Liver (tissue), 9 donors: ENCODE measurements around the gene RNF144A. TPM values are rescaled to one million over a fixed set of nuclear protein-coding genes. Genes with fewer than 3 reads are reported as not detected.

ENCODE experiments used
- DNase-seq: peaks from one replicate; pipeline ENCODE4 v3.0.0-alpha.2; 2017; ENCODE audit warnings: low spot score
- H3K27ac ChIP-seq, 2 donors: one replicate each; pipeline ENCODE4 v1.7.0; 2013; ENCODE audit warnings: inconsistent platforms in 2 of 2, low read length in 2 of 2, control low read depth in 1 of 2, low read depth in 1 of 2, mild to moderate bottlenecking in 1 of 2
- H3K27me3 ChIP-seq, 4 donors: one replicate each; pipeline versions ENCODE4 v1.6.1 to v1.7.0; 2013; ENCODE audit warnings: low read length in 3 of 4, inconsistent platforms in 1 of 4, mild to moderate bottlenecking in 1 of 4, moderate library complexity in 1 of 4; ENCODE audit not compliant: control insufficient read depth in 4 of 4, insufficient read depth in 4 of 4
- H3K36me3 ChIP-seq, 4 donors: one replicate each; pipeline versions ENCODE4 v1.6.1 to v1.7.0; 2013; ENCODE audit warnings: low read length in 3 of 4, mild to moderate bottlenecking in 3 of 4, low read depth in 1 of 4, moderate library complexity in 1 of 4; ENCODE audit not compliant: control insufficient read depth in 4 of 4, insufficient read depth in 3 of 4
- H3K4me1 ChIP-seq, 4 donors: one replicate each; pipeline versions ENCODE4 v1.6.1 to v1.7.0; 2013; ENCODE audit warnings: low read length in 3 of 4, mild to moderate bottlenecking in 3 of 4, moderate library complexity in 1 of 4; ENCODE audit not compliant: control insufficient read depth in 4 of 4, insufficient read depth in 4 of 4
- H3K4me3 ChIP-seq, 3 donors: one replicate each; pipeline versions ENCODE4 v1.6.1 to v1.7.0; 2013; ENCODE audit warnings: low read length in 3 of 3, control low read depth in 1 of 3, low read depth in 1 of 3, mild to moderate bottlenecking in 1 of 3
- H3K9ac ChIP-seq, 2 donors: one replicate each; pipeline ENCODE4 v1.7.0; 2013; ENCODE audit warnings: low read length in 2 of 2, mild to moderate bottlenecking in 2 of 2, moderate library complexity in 2 of 2, control low read depth in 1 of 2, low read depth in 1 of 2
- H3K9me3 ChIP-seq, 4 donors: one replicate each; pipeline versions ENCODE4 v1.6.1 to v1.7.0; 2013; ENCODE audit warnings: low read length in 3 of 4; ENCODE audit not compliant: control insufficient read depth in 4 of 4
- EGR1 ChIP-seq, 2 donors: IDR thresholded peaks; 2 replicates each; pipeline ENCODE4 v1.6.1; 2016 to 2018; ENCODE audit warnings: antibody characterized with exemption in 2 of 2, low read depth in 2 of 2
- FOXA1 ChIP-seq: IDR thresholded peaks from 2 replicates; pipeline ENCODE4 v1.6.1; 2016; ENCODE audit warnings: antibody characterized with exemption
- FOXA2 ChIP-seq: IDR thresholded peaks from 2 replicates; pipeline ENCODE4 v1.6.1; 2016; ENCODE audit warnings: antibody characterized with exemption
- NR2F2 ChIP-seq: IDR thresholded peaks from 2 replicates; pipeline ENCODE4 v1.6.1; 2016; ENCODE audit warnings: antibody characterized with exemption
- SP1 ChIP-seq: IDR thresholded peaks from 2 replicates; pipeline ENCODE4 v1.6.1; 2018; ENCODE audit warnings: antibody characterized with exemption, mild to moderate bottlenecking
- TAF1 ChIP-seq: conservative IDR thresholded peaks from 2 replicates; pipeline ENCODE4 v1.6.1; 2016; ENCODE audit warnings: antibody characterized with exemption, mild to moderate bottlenecking
- WGBS: extraction: QIAGEN DNeasy Blood & Tissue Kit; methylation state at CpG from one replicate; pipeline ENCODE4 v1.1.7; 2013; 5-methylcytosine and 5-hydroxymethylcytosine counted together
- polyA plus RNA-seq, 2 donors: library from polyadenylated mRNA; stranded (reverse) in 1 of 2; unstranded in 1 of 2; fragments of 200-250 nt in 1 of 2; fragments of >200 nt in 1 of 2; fragmentation: Nextera tagmentation in 1 of 2; extraction: Ambion mirVana in 1 of 2; gene quantifications; one replicate each; pipeline versions ENCODE4 v1.2.1 to v1.2.3, GENCODE V29; 2013 to 2015
- total RNA-seq, 2 donors: library from RNA; depleted of rRNA; stranded (reverse); fragments of >200 nt; gene quantifications; one replicate each; pipeline ENCODE4 v1.2.3, GENCODE V29; 2014
- TF ChIP-seq, protein P1 (sequence below): IDR thresholded peaks from 2 replicates; pipeline ENCODE4 v1.6.1; 2016; ENCODE audit warnings: antibody characterized with exemption
- TF ChIP-seq, protein P2 (sequence below): IDR thresholded peaks from 2 replicates; pipeline ENCODE4 v1.6.1; 2016; ENCODE audit warnings: antibody characterized with exemption, mild to moderate bottlenecking
- TF ChIP-seq, protein P3 (sequence below): fragments of 150-350 bp; IDR thresholded peaks from 2 replicates; pipeline ENCODE4 v1.5.1; 2017; ENCODE audit warnings: improper control_type of control experiment, low read depth, low read length; ENCODE audit not compliant: missing input control
- donor health status: healthy.
- donor health status: healthy.
- donor health status: healthy.
- donor health status: healthy.
- donor health status: healthy.

RNF144A gene
- total and polyA plus RNA-seq, 4 donors, result 1.0 to 10.4 (median 2.3) TPM

DNA sequence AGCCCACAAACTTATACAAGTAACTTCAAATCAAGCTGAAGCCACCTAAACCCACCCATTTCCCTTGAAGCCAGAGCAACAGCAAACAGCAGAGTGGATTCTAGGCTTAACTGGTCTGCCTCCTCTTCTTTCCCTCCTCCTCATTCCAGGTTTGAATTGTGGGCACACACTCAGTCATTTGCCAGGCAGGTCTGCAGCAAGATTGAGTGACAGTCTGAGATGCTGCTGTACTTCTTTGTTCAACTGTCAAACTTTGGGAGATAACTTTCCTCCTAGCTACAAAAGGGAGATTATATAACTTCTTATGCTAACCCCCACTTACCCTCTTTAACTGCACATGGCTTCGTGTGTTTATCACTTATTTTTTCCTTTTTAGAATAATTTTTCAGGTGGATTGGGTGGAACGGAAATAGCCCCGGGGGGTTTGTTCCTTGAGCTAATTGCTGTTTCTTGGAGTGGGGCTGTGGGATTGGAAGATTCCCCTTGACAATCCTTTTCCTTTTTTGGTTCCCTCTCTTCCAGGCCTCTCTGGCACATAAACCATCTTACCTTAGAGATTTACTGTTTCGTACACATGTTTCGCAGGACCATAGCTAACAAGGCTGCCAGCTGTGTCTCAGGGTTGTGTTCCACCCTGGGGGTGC is 55.0 kb downstream of the RNF144A start:
- DNase-seq, result no peak
- H3K27ac ChIP-seq, result no peak overlapping the region
- 93% methylated on average over 5 of the region's 5 CpGs for WGBS
- no peak overlapping the region for H3K9ac ChIP-seq
- no peaks in the 10 kb centered on the region for H3K4me1 ChIP-seq
- H3K27me3 ChIP-seq, result no peaks in the 10 kb centered on the region
- no peaks in the 10 kb centered on the region for H3K9me3 ChIP-seq
- TF ChIP-seq TAF1, result no peak
- TF ChIP-seq, protein P1, sequence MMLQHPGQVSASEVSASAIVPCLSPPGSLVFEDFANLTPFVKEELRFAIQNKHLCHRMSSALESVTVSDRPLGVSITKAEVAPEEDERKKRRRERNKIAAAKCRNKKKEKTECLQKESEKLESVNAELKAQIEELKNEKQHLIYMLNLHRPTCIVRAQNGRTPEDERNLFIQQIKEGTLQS, result no peak
- no peak for TF ChIP-seq EGR1 (IDR thresholded peaks at IDR 0.05; ENCODE audit: low read depth in 2 of 2)
- TF ChIP-seq, protein P2, sequence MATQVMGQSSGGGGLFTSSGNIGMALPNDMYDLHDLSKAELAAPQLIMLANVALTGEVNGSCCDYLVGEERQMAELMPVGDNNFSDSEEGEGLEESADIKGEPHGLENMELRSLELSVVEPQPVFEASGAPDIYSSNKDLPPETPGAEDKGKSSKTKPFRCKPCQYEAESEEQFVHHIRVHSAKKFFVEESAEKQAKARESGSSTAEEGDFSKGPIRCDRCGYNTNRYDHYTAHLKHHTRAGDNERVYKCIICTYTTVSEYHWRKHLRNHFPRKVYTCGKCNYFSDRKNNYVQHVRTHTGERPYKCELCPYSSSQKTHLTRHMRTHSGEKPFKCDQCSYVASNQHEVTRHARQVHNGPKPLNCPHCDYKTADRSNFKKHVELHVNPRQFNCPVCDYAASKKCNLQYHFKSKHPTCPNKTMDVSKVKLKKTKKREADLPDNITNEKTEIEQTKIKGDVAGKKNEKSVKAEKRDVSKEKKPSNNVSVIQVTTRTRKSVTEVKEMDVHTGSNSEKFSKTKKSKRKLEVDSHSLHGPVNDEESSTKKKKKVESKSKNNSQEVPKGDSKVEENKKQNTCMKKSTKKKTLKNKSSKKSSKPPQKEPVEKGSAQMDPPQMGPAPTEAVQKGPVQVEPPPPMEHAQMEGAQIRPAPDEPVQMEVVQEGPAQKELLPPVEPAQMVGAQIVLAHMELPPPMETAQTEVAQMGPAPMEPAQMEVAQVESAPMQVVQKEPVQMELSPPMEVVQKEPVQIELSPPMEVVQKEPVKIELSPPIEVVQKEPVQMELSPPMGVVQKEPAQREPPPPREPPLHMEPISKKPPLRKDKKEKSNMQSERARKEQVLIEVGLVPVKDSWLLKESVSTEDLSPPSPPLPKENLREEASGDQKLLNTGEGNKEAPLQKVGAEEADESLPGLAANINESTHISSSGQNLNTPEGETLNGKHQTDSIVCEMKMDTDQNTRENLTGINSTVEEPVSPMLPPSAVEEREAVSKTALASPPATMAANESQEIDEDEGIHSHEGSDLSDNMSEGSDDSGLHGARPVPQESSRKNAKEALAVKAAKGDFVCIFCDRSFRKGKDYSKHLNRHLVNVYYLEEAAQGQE, result no peak
- TF ChIP-seq, protein P3, sequence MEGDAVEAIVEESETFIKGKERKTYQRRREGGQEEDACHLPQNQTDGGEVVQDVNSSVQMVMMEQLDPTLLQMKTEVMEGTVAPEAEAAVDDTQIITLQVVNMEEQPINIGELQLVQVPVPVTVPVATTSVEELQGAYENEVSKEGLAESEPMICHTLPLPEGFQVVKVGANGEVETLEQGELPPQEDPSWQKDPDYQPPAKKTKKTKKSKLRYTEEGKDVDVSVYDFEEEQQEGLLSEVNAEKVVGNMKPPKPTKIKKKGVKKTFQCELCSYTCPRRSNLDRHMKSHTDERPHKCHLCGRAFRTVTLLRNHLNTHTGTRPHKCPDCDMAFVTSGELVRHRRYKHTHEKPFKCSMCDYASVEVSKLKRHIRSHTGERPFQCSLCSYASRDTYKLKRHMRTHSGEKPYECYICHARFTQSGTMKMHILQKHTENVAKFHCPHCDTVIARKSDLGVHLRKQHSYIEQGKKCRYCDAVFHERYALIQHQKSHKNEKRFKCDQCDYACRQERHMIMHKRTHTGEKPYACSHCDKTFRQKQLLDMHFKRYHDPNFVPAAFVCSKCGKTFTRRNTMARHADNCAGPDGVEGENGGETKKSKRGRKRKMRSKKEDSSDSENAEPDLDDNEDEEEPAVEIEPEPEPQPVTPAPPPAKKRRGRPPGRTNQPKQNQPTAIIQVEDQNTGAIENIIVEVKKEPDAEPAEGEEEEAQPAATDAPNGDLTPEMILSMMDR, result no peak
- no peak for TF ChIP-seq SP1
- no peaks in the 10 kb centered on the region for H3K36me3 ChIP-seq
- no peak overlapping the region for H3K4me3 ChIP-seq

DNA sequence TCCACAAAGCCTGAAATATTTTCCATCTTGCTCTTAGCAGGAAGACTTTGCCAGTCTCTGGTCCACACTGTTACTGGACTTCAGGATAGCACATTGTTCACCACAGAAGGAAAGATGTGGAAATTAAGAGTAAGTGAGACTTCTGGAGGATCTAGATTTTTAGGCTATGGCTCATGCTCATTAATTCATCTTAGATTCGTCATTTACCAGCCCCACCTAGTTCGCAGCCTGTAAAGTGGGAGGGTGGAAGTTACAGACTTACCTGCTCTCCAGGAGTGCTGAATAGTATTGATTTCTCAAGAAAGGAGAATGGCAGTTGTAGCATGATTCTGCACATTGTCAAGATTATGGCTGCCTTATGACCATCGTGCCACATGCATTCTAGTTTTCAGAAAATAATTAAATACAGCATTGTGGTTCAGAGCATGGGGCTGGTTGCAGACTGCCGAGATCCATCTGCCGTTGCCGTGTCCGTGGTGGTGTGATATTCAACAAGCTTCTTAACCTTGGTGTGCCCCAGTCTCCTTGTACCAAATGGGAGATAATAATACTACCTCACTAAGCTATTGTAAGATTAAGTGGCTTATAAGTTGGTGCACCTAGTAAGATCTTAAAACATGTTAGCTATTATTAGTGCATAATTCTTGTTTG is 56.8 kb downstream of the RNF144A start:
- Histone ChIP-seq H3K27ac (no peak overlapping the region), H3K4me3 (no peak overlapping the region), H3K9me3 (no peaks in the 10 kb centered on the region), H3K9ac (no peak overlapping the region), H3K4me1 (no peaks in the 10 kb centered on the region), H3K36me3 (no peaks in the 10 kb centered on the region), H3K27me3 (no peaks in the 10 kb centered on the region)
- no peak for DNase-seq
- WGBS, result 81% methylated on average over 7 of the region's 7 CpGs
- TF ChIP-seq SP1 (no peak), FOXA1 (no peak)

DNA sequence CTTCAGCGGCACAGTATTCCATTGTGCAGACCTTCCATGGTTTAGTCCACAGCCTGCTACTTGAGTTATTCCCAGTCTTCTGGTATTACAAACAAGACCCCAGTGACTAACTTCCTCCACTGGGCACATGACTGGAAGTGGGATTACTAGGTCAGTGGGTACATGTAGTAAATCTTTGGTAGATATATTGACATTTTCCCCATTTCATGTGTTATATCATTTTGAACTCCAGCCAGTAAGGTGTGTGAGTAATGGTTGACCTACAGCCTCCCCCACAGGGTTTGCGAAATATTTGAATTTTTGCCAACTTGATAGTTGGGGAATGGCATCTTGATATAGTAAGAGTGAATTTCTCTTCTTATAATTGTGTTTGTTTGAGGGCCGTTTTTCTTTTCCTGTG is 58.8 kb downstream of the RNF144A start:
- TF ChIP-seq NR2F2 (peak; percentile 17), FOXA2 (no peak)
- DNase-seq, result no peak
- WGBS, result 55% methylated on average over 3 of the region's 3 CpGs
- Histone ChIP-seq H3K36me3 (no peaks in the 10 kb centered on the region), H3K9me3 (no peaks in the 10 kb centered on the region), H3K4me1 (no peaks in the 10 kb centered on the region), H3K27ac (no peak overlapping the region), H3K9ac (no peak overlapping the region), H3K27me3 (no peaks in the 10 kb centered on the region), H3K4me3 (no peak overlapping the region)
